Psoas muscle (tissue), 8 donors: Measurements from ENCODE around the gene KMT5B. TPM values are rescaled to one million over a fixed set of nuclear protein-coding genes. Genes with fewer than 3 reads are reported as not detected.
A peak's percentile ranks its signal among the peaks of the same experiment; 100 is the strongest.

Experiments
- ATAC-seq, 4 donors: fragments of 200-7000 bp; cut with Tn5 transposase; one replicate each; pipeline ENCODE4 v1.9.1; 2020; ENCODE audit warnings: moderate library complexity in 3 of 4, mild to moderate bottlenecking in 2 of 4
- DNase-seq, 2 donors: peaks; one replicate each; pipeline ENCODE4 v3.0.0-alpha.2; 2020
- H3K27ac ChIP-seq: fragments of 200-600 bp; one replicate; pipeline ENCODE4 v1.8.0; 2022
- H3K27me3 ChIP-seq, 3 donors: fragments of 200-600 bp in 1 of 3; one replicate each; pipeline versions ENCODE4 v1.6.1 to v1.8.0; 2013 to 2022; ENCODE audit warnings: low read length in 2 of 3, mild to moderate bottlenecking in 2 of 3, moderate library complexity in 1 of 3; ENCODE audit not compliant: insufficient read depth in 3 of 3
- H3K36me3 ChIP-seq, 2 donors: fragments of 200-600 bp in 1 of 2; one replicate each; pipeline versions ENCODE4 v1.6.1 to v1.8.0; 2013 to 2022; ENCODE audit warnings: low read depth in 1 of 2, mild to moderate bottlenecking in 1 of 2, moderate library complexity in 1 of 2; ENCODE audit not compliant: insufficient read depth in 1 of 2
- H3K4me1 ChIP-seq: fragments of 200-600 bp; one replicate; pipeline ENCODE4 v1.8.0; 2022
- H3K4me3 ChIP-seq: fragments of 200-600 bp; one replicate; pipeline ENCODE4 v1.8.0; 2022; ENCODE audit warnings: mild to moderate bottlenecking
- H3K9me3 ChIP-seq: fragments of 200-600 bp; one replicate; pipeline ENCODE4 v1.8.0; 2022
- WGBS, 3 donors: extraction: QIAGEN DNeasy Blood & Tissue Kit; methylation state at CpG; one replicate each; pipeline versions ENCODE4 v1.1.6 to v1.1.7; 2013; 5-methylcytosine and 5-hydroxymethylcytosine counted together
- intact Hi-C, 2 donors: fragments of 100-400 bp; cut with DNase I; formaldehyde crosslinking; loops; one replicate each; pipeline versions ENCODE4 v1.11.0 to v1.14.2; 2022
- polyA plus RNA-seq, 3 donors: library from polyadenylated mRNA; stranded (reverse); fragments of 200-250 nt; gene quantifications; one replicate each; pipeline ENCODE4 v1.2.3, GENCODE V29; 2013
- total RNA-seq, 4 donors: library from RNA; stranded (reverse); fragmentation: NEBNext Ultra II Directional in 2 of 4; extraction: Animal tissue kit (Norgen Biotek cat#: 25700) in 2 of 4; gene quantifications; one replicate each; pipeline versions ENCODE4 v1.2.1 to v1.2.4, GENCODE V29; 2021 to 2023
- TF ChIP-seq, protein P1 (sequence below): fragments of 200-600 bp; IDR thresholded peaks from one replicate; pipeline ENCODE4 v1.8.0; 2022; ENCODE audit warnings: antibody characterized with exemption
- donor health status: healthy with polysubstance abuse.
- donor health status: DM: no; HTN: no; CAD: no; lungs with moderate emphysema.
- donor health status: Bipolar disorder and iron deficiency.
- donor health status: healthy.
- donor health status: DM: yes; HTN: yes; CAD: no.
- donor health status: DM: no; HTN: no; CAD: no.
- donor health status: DM: no; HTN: no; CAD: no.
- donor health status: DM: yes; HTN: yes; CAD: no.

Gene KMT5B
- total and polyA plus RNA-seq, 7 donors: 9.8 to 27.6 (median 18.1) TPM

DNA sequence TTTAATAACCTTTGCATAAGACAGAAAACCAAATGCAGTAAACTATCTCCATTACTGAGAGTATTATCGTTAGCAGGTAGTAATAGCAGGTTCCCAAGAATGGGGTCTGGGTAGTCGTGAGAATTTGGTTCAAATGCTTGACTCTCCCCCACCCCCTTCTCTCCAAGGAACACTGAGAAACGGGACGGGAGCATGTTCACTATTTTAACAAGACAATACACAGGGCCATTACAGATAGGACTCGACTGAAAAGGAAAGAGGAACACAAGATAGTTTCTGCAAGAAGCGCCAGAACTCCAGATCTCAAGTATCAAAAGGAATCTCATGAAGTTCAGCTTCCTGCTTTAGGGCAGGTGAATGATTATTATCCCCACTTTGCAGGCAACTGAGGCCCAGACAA, 27.0 kb downstream of the KMT5B start:
- peaks cover 11% of the 10 kb centered on the region for H3K4me1 ChIP-seq
- ATAC-seq: no peak
- 65 to 78% (median 71%) methylated on average over 6 of the region's 6 CpGs for WGBS, 3 donors
- no peak overlapping the region for H3K27ac ChIP-seq
- no peak for DNase-seq
- no peaks in the 10 kb centered on the region for H3K9me3 ChIP-seq
- H3K4me3 ChIP-seq: no peak overlapping the region
- intact Hi-C loops: no loop called here
- no peaks in the 10 kb centered on the region for H3K27me3 ChIP-seq
- TF ChIP-seq, protein P1, sequence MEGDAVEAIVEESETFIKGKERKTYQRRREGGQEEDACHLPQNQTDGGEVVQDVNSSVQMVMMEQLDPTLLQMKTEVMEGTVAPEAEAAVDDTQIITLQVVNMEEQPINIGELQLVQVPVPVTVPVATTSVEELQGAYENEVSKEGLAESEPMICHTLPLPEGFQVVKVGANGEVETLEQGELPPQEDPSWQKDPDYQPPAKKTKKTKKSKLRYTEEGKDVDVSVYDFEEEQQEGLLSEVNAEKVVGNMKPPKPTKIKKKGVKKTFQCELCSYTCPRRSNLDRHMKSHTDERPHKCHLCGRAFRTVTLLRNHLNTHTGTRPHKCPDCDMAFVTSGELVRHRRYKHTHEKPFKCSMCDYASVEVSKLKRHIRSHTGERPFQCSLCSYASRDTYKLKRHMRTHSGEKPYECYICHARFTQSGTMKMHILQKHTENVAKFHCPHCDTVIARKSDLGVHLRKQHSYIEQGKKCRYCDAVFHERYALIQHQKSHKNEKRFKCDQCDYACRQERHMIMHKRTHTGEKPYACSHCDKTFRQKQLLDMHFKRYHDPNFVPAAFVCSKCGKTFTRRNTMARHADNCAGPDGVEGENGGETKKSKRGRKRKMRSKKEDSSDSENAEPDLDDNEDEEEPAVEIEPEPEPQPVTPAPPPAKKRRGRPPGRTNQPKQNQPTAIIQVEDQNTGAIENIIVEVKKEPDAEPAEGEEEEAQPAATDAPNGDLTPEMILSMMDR: no peak
- H3K36me3 ChIP-seq: peaks cover 4 to 69% of the 10 kb centered on the region in 2 donors

DNA sequence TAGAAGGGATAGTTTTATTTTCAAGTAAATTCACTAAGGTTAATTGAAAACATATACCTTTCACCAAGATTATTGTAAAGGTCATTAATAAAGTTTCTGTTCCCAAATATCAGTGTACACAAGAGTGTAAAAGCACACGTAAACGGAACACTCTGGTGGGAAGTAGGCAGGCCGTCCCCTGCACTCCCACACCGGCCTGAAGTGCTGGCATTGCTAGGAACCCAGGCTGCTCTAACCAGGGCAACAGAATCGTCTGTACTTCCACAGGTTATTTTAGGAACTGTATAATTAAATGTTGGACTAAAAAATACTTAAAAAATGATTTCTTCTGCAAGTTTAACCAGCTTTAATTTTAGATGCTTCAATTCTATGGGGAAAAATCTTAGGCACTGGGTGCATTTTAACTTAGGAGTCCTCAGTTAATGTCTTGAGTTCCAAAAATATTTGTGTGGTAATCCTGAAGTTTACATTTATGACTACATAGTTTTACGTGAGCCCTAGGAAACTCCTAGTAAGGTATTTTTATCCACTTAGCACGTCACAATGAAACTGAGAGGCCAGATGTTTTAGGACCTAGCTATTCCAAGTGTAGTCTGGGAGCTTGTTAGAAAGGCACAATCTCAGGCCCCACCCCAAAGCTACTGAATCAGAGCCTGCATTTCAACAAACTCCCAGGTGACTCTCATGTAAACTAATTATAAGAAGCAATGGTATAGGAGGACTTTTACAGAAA, 31.2 kb downstream of the KMT5B start:
- Histone ChIP-seq H3K27ac (no peak overlapping the region), H3K27me3 (no peaks in the 10 kb centered on the region), H3K36me3 (peaks cover 7 to 95% of the 10 kb centered on the region in 2 donors), H3K4me1 (no peaks in the 10 kb centered on the region), H3K9me3 (no peaks in the 10 kb centered on the region), H3K4me3 (no peak overlapping the region)
- WGBS, 3 donors: 59 to 75% (median 62%) methylated on average over 7 of the region's 7 CpGs
- ATAC-seq (peak in 1 of 4 donors; percentile 30), DNase-seq (no peak)
- TF ChIP-seq, protein P1: no peak
- intact Hi-C loops: no loop called here

DNA sequence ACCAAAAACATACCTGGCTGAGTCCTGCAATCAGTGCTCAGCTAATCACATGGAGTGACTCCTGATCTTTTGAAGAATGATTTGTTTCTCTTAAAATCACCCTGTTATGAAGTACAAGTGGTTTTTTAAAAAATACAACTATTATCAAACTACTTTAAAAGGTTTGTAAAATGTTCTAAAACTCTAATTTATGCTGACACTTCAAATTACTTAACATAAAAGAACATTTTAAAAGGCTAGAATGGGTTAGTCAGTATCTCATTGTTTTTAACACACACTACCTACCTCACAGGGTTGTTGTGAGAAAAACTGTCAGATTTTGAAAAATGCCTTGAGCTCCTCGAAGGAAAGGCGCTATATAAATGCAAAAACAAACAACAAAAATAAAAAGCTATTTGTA, 33.2 kb downstream of the KMT5B start:
- Histone ChIP-seq H3K4me1 (no peaks in the 10 kb centered on the region), H3K4me3 (no peak overlapping the region), H3K27me3 (no peaks in the 10 kb centered on the region), H3K36me3 (peaks cover 7 to 95% of the 10 kb centered on the region in 2 donors), H3K9me3 (no peaks in the 10 kb centered on the region), H3K27ac (no peak overlapping the region)
- intact Hi-C loops: no loop called here
- no peak for ATAC-seq
- TF ChIP-seq, protein P1: no peak
- no peak for DNase-seq
- 94 to 96% (median 95%) methylated on average over 2 of the region's 2 CpGs for WGBS, 3 donors

DNA sequence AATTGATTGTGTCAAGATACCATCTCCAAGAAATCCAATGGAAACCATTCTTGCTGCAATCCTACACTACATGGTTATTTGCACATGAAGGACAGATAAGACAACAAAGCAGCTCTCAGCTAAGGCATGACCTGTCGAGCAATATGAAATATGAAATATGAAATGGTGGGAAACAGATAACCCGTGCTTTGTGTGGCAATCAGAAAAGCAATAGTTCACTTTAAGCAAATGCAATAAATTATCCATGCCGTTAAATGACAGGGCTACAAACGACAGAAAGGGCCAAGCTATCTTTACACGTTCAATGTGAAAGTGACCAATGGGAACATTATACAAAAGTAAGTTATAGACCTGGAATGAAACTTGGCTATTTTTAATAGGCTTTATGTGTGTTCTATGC, 35.2 kb downstream of the KMT5B start:
- WGBS, 3 donors: 76 to 83% (median 77%) methylated on average over 5 of the region's 5 CpGs
- H3K36me3 ChIP-seq: peaks cover 8 to 95% of the 10 kb centered on the region in 2 donors
- ATAC-seq (no peak), DNase-seq (no peak)
- no peaks in the 10 kb centered on the region for H3K27me3 ChIP-seq
- intact Hi-C loops: no loop called here
- no peak overlapping the region for H3K4me3 ChIP-seq
- no peak overlapping the region for H3K27ac ChIP-seq
- TF ChIP-seq, protein P1: no peak
- no peaks in the 10 kb centered on the region for H3K4me1 ChIP-seq
- no peaks in the 10 kb centered on the region for H3K9me3 ChIP-seq

DNA sequence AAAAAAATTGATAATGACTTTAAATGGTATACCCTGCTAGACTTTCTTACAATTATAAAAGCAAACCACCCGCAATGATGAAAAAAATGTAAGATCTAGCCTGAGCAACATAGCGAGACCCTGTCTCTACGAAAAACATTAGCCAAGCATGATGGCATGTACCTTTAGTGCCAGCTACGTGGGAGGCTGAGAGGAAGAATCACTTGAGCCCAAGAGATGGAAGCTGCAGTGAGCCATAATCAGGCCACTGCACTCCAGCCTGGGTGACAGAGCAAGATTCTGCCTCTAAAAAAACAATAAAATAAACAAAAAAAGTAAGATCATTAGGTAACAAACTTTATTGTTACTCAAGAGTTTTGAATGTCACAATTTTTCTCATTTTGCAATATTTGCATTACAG, 39.2 kb downstream of the KMT5B start:
- H3K4me3 ChIP-seq: no peak overlapping the region
- 79 to 90% (median 84%) methylated on average over 4 of the region's 4 CpGs for WGBS, 3 donors
- ATAC-seq (no peak), DNase-seq (no peak)
- TF ChIP-seq, protein P1: no peak
- H3K4me1 ChIP-seq: no peaks in the 10 kb centered on the region
- H3K27me3 ChIP-seq: no peaks in the 10 kb centered on the region
- H3K27ac ChIP-seq: no peak overlapping the region
- intact Hi-C loops: no loop called here
- H3K9me3 ChIP-seq: no peaks in the 10 kb centered on the region
- peaks cover 17 to 100% of the 10 kb centered on the region in 2 donors for H3K36me3 ChIP-seq
